Pulmonary artery endothelial cell (primary cell): Measurements from ENCODE around the gene TXK. TPM values are rescaled to one million over a fixed set of nuclear protein-coding genes. Genes with fewer than 3 reads are reported as not detected.
A peak's percentile ranks its signal among the peaks of the same experiment; 100 is the strongest.
"Not testable (repeated sequence)": the region's sequence is repeated elsewhere in the genome, so short reads cannot be mapped to it uniquely, and the experiment has no call there.

ENCODE experiments used
- DNase-seq: peaks from one replicate; pipeline ENCODE4 v3.0.0-alpha.2; 2011; ENCODE audit warnings: low read depth, low spot score
- total RNA-seq: library from RNA; depleted of rRNA; stranded (reverse); fragments of >200 nt; gene quantifications from 2 replicates; pipeline ENCODE4 v1.2.3, GENCODE V29; 2014

Gene TXK
- 0.04 and 0.07 TPM in 2 replicates for total RNA-seq

GRCh38 chr4:48134081-48134480 lies at the start of gene TXK:
Gene TXK (minus strand): TSS chr4:48134250. CDS start chr4:48134170, 80 bp downstream.
- no peak for DNase-seq

GRCh38 chr4:48180234-48180633 lies 46.2 kb upstream of the TXK start:
- DNase-seq: no peak

GRCh38 chr4:48178931-48179330 lies 44.9 kb upstream of the TXK start:
- DNase-seq: no peak

- no peak for DNase-seq
These were observed 41.8 kb upstream of the TXK start for GRCh38 chr4:48175806-48176205.

GRCh38 chr4:48175328-48175727 lies 41.3 kb upstream of the TXK start:
- DNase-seq: no peak

- DNase-seq: no peak
These were observed 39.3 kb upstream of the TXK start for GRCh38 chr4:48173056-48173991.

- DNase-seq: no peak
These were observed 38.6 kb upstream of the TXK start for GRCh38 chr4:48172651-48173050.

GRCh38 chr4:48169636-48170035 lies 35.6 kb upstream of the TXK start:
- DNase-seq: no peak

- no peak for DNase-seq
These were observed 33.7 kb upstream of the TXK start for GRCh38 chr4:48167538-48168263.

GRCh38 chr4:48164561-48164960 lies 30.5 kb upstream of the TXK start:
- not testable (repeated sequence) for DNase-seq

GRCh38 chr4:48163746-48164145 lies 29.7 kb upstream of the TXK start:
- no peak for DNase-seq

- no peak for DNase-seq
These were observed 28.1 kb upstream of the TXK start for GRCh38 chr4:48162162-48162561.

GRCh38 chr4:48157271-48157670 lies 23.2 kb upstream of the TXK start:
- no peak for DNase-seq

- no peak for DNase-seq
These were observed 22.4 kb upstream of the TXK start for GRCh38 chr4:48156423-48156822.

- no peak for DNase-seq
These were observed 19.9 kb upstream of the TXK start for GRCh38 chr4:48153791-48154550.

GRCh38 chr4:48152259-48152658 lies 18.2 kb upstream of the TXK start:
- no peak for DNase-seq

GRCh38 chr4:48149827-48150370 lies 15.8 kb upstream of the TXK start:
- DNase-seq: no peak

GRCh38 chr4:48147621-48148020 lies 13.6 kb upstream of the TXK start:
- DNase-seq: no peak

- DNase-seq: no peak
These were observed 7.0 kb upstream of the TXK start for GRCh38 chr4:48141048-48141447.

GRCh38 chr4:48139691-48140090 lies 5.6 kb upstream of the TXK start:
- DNase-seq: peak; percentile 8

- no peak for DNase-seq
These were observed 4.9 kb upstream of the TXK start for GRCh38 chr4:48138936-48139335.

- no peak for DNase-seq
These were observed 4.5 kb upstream of the TXK start for GRCh38 chr4:48138511-48138910.
